Measurements from ENCODE around the gene GLT6D1. TPM values are rescaled to one million over a fixed set of nuclear protein-coding genes. Genes with fewer than 3 reads are reported as not detected.

The GLT6D1 gene
- total and polyA plus RNA-seq, 2 of the 13 experiments (the other 11 are each of a cell fraction or from before 2014, with no cell fraction given): not detected

- no peaks in the 10 kb centered on the region for H3K4me1 ChIP-seq (ENCODE audit: insufficient read depth, low read length)
- peaks cover 14 to 51% of the 10 kb centered on the region in 2 experiments; a peak in 4 of 5 replicates for H3K27me3 ChIP-seq (ENCODE audit: control insufficient read depth in 1 of 2, insufficient read depth in 2 of 2, low read length in 2 of 2)
- H3K36me3 ChIP-seq (replicated peaks in 1 of 2; ENCODE audit: control insufficient read depth in 1 of 2, insufficient read depth in 2 of 2, low read length in 2 of 2): no peaks in the 10 kb centered on the region
- 3% methylated on average over 6 of the region's 15 CpGs for WGBS (ENCODE audit: low lambda C conversion rate)
- in situ Hi-C loops (cut with HindIII; ENCODE audit: extremely low pct_ligation_motif_present, low pct_unique_long_range_greater_than_20kb): no loop called here
- H3K9ac ChIP-seq (ENCODE audit: insufficient read depth, low read depth, low read length): no peak overlapping the region
- H2AFZ ChIP-seq (ENCODE audit: low read length): no peak overlapping the region
- DNase-seq (ENCODE audit: low spot score): no peak
- no peaks in the 10 kb centered on the region for H4K20me1 ChIP-seq (ENCODE audit: insufficient read depth, low read length)
- FAIRE-seq: no peak
- no peak for TF ChIP-seq ZMYM3 (CRISPR knock-in tag; IDR thresholded peaks at IDR 0.05)
- no peak for TF ChIP-seq SRSF4 (IDR thresholded peaks at IDR 0.05; ENCODE audit: low read depth, low read length, poor library complexity, severe bottlenecking)
- TF ChIP-seq PRDM4 (CRISPR knock-in tag; IDR thresholded peaks at IDR 0.05; ENCODE audit: borderline replicate concordance): no peak
- no peak for TF ChIP-seq ZKSCAN8 (CRISPR knock-in tag; IDR thresholded peaks at IDR 0.05; ENCODE audit: borderline replicate concordance)
- TF ChIP-seq PAF1 (CRISPR knock-in tag; IDR thresholded peaks at IDR 0.05): no peak
- H3K4me3 ChIP-seq (replicated peaks in 1 of 3; ENCODE audit: insufficient read depth in 1 of 3, low read depth in 2 of 3, low read length in 3 of 3): no peak overlapping the region
- CTCF ChIA-PET (ENCODE audit: low intra/inter-chr PET ratio, low total read pairs): no interaction called here
- no peaks in the 10 kb centered on the region for H3K9me3 ChIP-seq (ENCODE audit: low read length)
- no peak overlapping the region for H3K4me2 ChIP-seq (ENCODE audit: low read depth, low read length)
- intact Hi-C loops (cut with micrococcal nuclease; ENCODE audit: unreplicated experiment): no loop called here
- BruUV-seq (replicated peaks): no TSS peak
- no peaks in the 10 kb centered on the region for H3K79me2 ChIP-seq (ENCODE audit: insufficient read depth, low read length)
- ATAC-seq: no peak
- no peak overlapping the region for H3K27ac ChIP-seq (ENCODE audit: extremely low read length, insufficient read depth, low read length)
- POLR2A ChIA-PET: no interaction called here
These were observed 30.4 kb downstream of the GLT6D1 start for GRCh38 chr9:135608999-135609317.

GRCh38 chr9:135608294-135608998, 30.9 kb downstream of the GLT6D1 start:
- no CpG with 5 or more reads among the region's 22 CpGs for WGBS (ENCODE audit: low lambda C conversion rate)
- POLR2A ChIA-PET: no interaction called here
- in situ Hi-C loops (cut with HindIII; ENCODE audit: extremely low pct_ligation_motif_present, low pct_unique_long_range_greater_than_20kb): no loop called here
- Histone ChIP-seq H2AFZ (ENCODE audit: low read length) (no peak overlapping the region), H3K4me2 (ENCODE audit: low read depth, low read length) (no peak overlapping the region), H3K27me3 (ENCODE audit: control insufficient read depth in 1 of 2, insufficient read depth in 2 of 2, low read length in 2 of 2) (peaks cover 13 to 47% of the 10 kb centered on the region in 2 experiments; a peak in 4 of 5 replicates), H3K4me3 (replicated peaks in 1 of 3; ENCODE audit: insufficient read depth in 1 of 3, low read depth in 2 of 3, low read length in 3 of 3) (no peak overlapping the region), H3K79me2 (ENCODE audit: insufficient read depth, low read length) (no peaks in the 10 kb centered on the region), H4K20me1 (ENCODE audit: insufficient read depth, low read length) (no peaks in the 10 kb centered on the region), H3K27ac (ENCODE audit: extremely low read length, insufficient read depth, low read length) (no peak overlapping the region), H3K36me3 (replicated peaks in 1 of 2; ENCODE audit: control insufficient read depth in 1 of 2, insufficient read depth in 2 of 2, low read length in 2 of 2) (no peaks in the 10 kb centered on the region), H3K9ac (ENCODE audit: insufficient read depth, low read depth, low read length) (no peak overlapping the region), H3K9me3 (ENCODE audit: low read length) (no peaks in the 10 kb centered on the region), H3K4me1 (ENCODE audit: insufficient read depth, low read length) (no peaks in the 10 kb centered on the region)
- ATAC-seq (no peak), DNase-seq (ENCODE audit: low spot score) (no peak), FAIRE-seq (no peak)
- CTCF ChIA-PET (ENCODE audit: low intra/inter-chr PET ratio, low total read pairs): no interaction called here
- intact Hi-C loops (cut with micrococcal nuclease; ENCODE audit: unreplicated experiment): no loop called here
- BruUV-seq (replicated peaks): no TSS peak
- TF ChIP-seq HOXA9 (CRISPR knock-in tag; IDR thresholded peaks at IDR 0.05; ENCODE audit: borderline replicate concordance) (no peak), POLR2G (IDR thresholded peaks at IDR 0.05; ENCODE audit: low read depth, low read length) (no peak), REST (IDR thresholded peaks at IDR 0.05; ENCODE audit: borderline replicate concordance in 1 of 2, low read depth in 1 of 2, low read length in 2 of 2) (no peak)
